Upper lobe of left lung (tissue), 6 donors: ENCODE data around the gene B9D1. TPM values are rescaled to one million over a fixed set of nuclear protein-coding genes. Genes with fewer than 3 reads are reported as not detected.
A peak's percentile ranks its signal among the peaks of the same experiment; 100 is the strongest.

Source experiments
- ATAC-seq, 2 donors: fragments of 200-7000 bp; cut with Tn5 transposase; one replicate each; pipeline ENCODE4 v1.9.1; 2022; ENCODE audit warnings: mild to moderate bottlenecking in 2 of 2, moderate library complexity in 2 of 2; ENCODE audit not compliant: low FRiP score in 2 of 2
- DNase-seq, 2 donors: peaks; one replicate each; pipeline ENCODE4 v3.0.0-alpha.2; 2019 to 2020
- H3K27ac ChIP-seq, 4 donors: fragments of 200-600 bp; sonication (generic); one replicate each; pipeline ENCODE4 v1.5.1; 2016 to 2019
- H3K27me3 ChIP-seq, 4 donors: fragments of 200-600 bp; sonication (generic); one replicate each; pipeline ENCODE4 v1.5.1; 2017 to 2019
- H3K36me3 ChIP-seq, 4 donors: fragments of 200-600 bp; sonication (generic); one replicate each; pipeline ENCODE4 v1.5.1; 2016 to 2019
- H3K4me1 ChIP-seq, 4 donors: fragments of 200-600 bp; sonication (generic); one replicate each; pipeline ENCODE4 v1.5.1; 2018 to 2019
- H3K4me3 ChIP-seq, 4 donors: fragments of 200-600 bp; sonication (generic); one replicate each; pipeline ENCODE4 v1.5.1; 2017 to 2019; ENCODE audit warnings: mild to moderate bottlenecking in 2 of 4, moderate library complexity in 1 of 4
- H3K9me3 ChIP-seq, 4 donors: fragments of 200-600 bp; sonication (generic); one replicate each; pipeline ENCODE4 v1.5.1; 2018 to 2019
- EP300 ChIP-seq, 4 donors: sonication (generic); formaldehyde crosslinking; IDR thresholded peaks; one replicate each; pipeline ENCODE4 v1.5.1; 2017; ENCODE audit warnings: antibody characterized with exemption in 4 of 4, control low read depth in 2 of 4
- POLR2A ChIP-seq, 4 donors: fragments of 450-650 bp; IDR thresholded peaks; one replicate each; pipeline ENCODE4 v1.5.1; 2016 to 2017; ENCODE audit warnings: antibody characterized with exemption in 4 of 4, mild to moderate bottlenecking in 2 of 4
- POLR2AphosphoS5 ChIP-seq, 2 donors: sonication (generic); formaldehyde crosslinking; IDR thresholded peaks; one replicate each; pipeline ENCODE4 v1.5.1; 2017; ENCODE audit warnings: antibody characterized with exemption in 2 of 2
- WGBS, 2 donors: methylation state at CpG; one replicate each; pipeline ENCODE4 v1.1.5; 2017 to 2018; 5-methylcytosine and 5-hydroxymethylcytosine counted together
- total RNA-seq, 6 donors: library from RNA; depleted of rRNA in 4 of 6; stranded (reverse); fragments of >200 nt in 4 of 6; gene quantifications; one replicate each; pipeline versions ENCODE4 v1.1.0 to v1.2.1, GENCODE V29; 2016 to 2021
- TF ChIP-seq, protein P1 (sequence below), 6 experiments: fragments of 450-650 bp in 4 of 6; fragments of 200-600 bp in 2 of 6; sonication (generic) in 2 of 6; IDR thresholded peaks; one replicate each; pipeline ENCODE4 v1.5.1; 2016 to 2019; ENCODE audit warnings: antibody characterized with exemption in 6 of 6
- donor health status: DM: no; HTN: no; CAD: no; lungs with moderate emphysema.
- donor health status: DM: no; HTN: yes; CAD: no; lungs with severe emphysema.

The B9D1 gene
- total RNA-seq, 6 donors from 2014 or later: 11.7 to 52.4 (median 17.5) TPM

DNA sequence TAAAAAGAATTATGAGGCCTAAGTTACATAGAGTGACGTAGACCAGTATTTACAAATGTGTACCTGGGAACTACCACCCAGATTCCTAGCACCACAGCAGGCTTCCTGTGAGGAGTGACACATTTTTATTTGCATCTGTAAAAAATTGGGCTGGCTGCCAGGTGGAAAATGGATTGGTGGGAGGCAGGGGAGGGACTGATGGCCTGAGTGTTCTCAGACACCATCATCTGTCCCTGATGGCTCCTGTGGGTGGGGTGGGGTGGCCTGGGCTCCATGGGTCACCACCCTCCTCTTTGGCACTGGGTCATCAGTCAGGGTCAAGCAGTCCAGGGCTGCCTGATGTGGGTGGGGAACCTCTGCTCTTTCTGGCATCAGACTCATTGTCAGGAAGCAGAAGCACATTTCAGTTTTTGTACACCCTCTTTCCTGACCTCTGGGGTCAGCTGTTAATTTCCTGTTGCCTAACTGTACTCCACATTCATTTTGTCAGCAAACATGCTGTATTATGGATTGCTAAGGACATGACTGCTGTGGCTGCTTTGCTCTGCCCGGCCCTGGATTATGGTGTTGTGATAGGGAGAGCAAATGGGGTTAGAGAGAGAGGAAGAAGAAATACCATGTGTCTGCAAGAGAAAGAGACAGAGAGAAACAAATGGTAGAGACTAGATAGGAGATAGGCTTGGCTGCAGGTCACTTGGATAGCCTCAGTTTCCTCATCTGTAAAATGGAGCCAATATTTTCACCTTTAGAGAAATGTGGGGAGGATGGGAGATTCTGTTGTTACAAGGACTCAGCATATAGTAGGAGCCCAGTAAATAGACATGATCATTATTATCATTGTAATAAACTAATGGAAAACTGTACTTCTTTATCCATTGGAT, 36.0 kb upstream of the B9D1 start:
- TF ChIP-seq, protein P1, sequence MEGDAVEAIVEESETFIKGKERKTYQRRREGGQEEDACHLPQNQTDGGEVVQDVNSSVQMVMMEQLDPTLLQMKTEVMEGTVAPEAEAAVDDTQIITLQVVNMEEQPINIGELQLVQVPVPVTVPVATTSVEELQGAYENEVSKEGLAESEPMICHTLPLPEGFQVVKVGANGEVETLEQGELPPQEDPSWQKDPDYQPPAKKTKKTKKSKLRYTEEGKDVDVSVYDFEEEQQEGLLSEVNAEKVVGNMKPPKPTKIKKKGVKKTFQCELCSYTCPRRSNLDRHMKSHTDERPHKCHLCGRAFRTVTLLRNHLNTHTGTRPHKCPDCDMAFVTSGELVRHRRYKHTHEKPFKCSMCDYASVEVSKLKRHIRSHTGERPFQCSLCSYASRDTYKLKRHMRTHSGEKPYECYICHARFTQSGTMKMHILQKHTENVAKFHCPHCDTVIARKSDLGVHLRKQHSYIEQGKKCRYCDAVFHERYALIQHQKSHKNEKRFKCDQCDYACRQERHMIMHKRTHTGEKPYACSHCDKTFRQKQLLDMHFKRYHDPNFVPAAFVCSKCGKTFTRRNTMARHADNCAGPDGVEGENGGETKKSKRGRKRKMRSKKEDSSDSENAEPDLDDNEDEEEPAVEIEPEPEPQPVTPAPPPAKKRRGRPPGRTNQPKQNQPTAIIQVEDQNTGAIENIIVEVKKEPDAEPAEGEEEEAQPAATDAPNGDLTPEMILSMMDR (IDR thresholded peaks at IDR 0.05): no peak
- TF ChIP-seq EP300 (IDR thresholded peaks at IDR 0.05) (peak in 2 of 4 donors; percentile 71 to 75), POLR2A (IDR thresholded peaks at IDR 0.05) (peak in 1 of 4 donors; percentile 13), POLR2AphosphoS5 (IDR thresholded peaks at IDR 0.05) (peak; percentile 64 to 91)
- Histone ChIP-seq H3K4me3 (no peak overlapping the region), H3K36me3 (no peaks in the 10 kb centered on the region), H3K4me1 (peaks cover 14 to 27% (median 24%) of the 10 kb centered on the region in 4 donors), H3K9me3 (no peaks in the 10 kb centered on the region), H3K27ac (peak overlapping the region; percentile 17 to 75 (median 68)), H3K27me3 (no peaks in the 10 kb centered on the region)
- ATAC-seq: peak; percentile 87 to 93
- 22 to 50% methylated on average over 2 of the region's 2 CpGs for WGBS, 2 donors
- peak in 1 of 2 donors; percentile 68 for DNase-seq

DNA sequence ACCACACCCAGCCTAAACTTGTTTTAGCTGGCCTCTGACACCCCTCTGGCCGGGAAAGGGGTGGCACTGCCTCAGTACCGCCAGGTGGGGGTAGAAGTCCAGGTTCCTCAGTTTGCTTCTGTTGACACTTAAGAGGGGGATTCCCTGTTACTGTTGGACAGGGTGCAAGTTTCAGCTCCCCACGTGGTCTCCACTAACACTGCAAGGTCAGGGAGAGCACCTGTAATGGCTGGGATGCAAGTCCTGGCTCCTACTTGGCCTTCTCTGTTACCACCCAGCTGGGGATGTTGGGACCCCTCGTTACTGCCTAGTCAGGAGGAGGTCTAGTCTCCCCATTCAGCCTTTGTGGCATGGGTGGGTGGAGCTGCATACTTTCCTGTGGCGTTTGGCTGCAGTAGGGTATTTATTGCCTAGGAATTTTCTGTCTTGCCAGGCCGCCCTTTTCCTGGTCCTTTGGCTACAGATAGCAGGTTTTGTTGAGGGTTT, 35.1 kb upstream of the B9D1 start:
- ATAC-seq (no peak), DNase-seq (no peak)
- 43 to 56% methylated on average over 4 to 6 of the region's 6 CpGs for WGBS, 2 donors
- TF ChIP-seq POLR2A (IDR thresholded peaks at IDR 0.05) (no peak), POLR2AphosphoS5 (IDR thresholded peaks at IDR 0.05) (no peak), EP300 (IDR thresholded peaks at IDR 0.05) (no peak)
- TF ChIP-seq, protein P1 (IDR thresholded peaks at IDR 0.05): peak in 1 of 6 experiments; percentile 13
- H3K36me3 ChIP-seq: no peaks in the 10 kb centered on the region
- H3K9me3 ChIP-seq: no peaks in the 10 kb centered on the region
- H3K27ac ChIP-seq: peak overlapping the region; percentile 17 to 75 (median 68)
- no peak overlapping the region for H3K4me3 ChIP-seq
- peaks cover 14 to 27% (median 24%) of the 10 kb centered on the region in 4 donors for H3K4me1 ChIP-seq
- no peaks in the 10 kb centered on the region for H3K27me3 ChIP-seq

DNA sequence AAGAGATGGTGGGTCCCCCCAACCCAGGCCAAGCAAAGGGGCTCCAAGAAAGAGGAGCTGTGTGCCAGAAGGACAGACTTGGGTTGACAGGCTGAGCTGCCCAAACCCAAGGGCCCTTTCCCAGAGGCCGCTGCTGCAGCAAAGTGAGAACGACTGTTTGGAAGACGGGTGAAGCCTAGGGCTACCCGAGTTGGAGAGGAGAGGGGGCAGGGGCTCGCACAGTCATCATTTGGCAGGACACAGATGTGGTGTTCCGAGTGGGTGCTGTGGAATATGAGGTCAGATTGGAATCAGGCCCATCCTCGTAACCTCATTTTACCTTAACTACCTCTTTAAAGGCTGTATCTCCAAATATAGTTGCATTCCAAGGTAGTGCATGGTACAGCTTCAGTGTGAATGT, 29.8 kb upstream of the B9D1 start:
- no peak overlapping the region for H3K4me3 ChIP-seq
- DNase-seq (no peak), ATAC-seq (no peak)
- no peaks in the 10 kb centered on the region for H3K27me3 ChIP-seq
- H3K27ac ChIP-seq: no peak overlapping the region
- no peaks in the 10 kb centered on the region for H3K9me3 ChIP-seq
- H3K4me1 ChIP-seq: peaks cover 9 to 22% (median 15%) of the 10 kb centered on the region in 4 donors
- WGBS, 2 donors: 80 to 90% methylated on average over 7 of the region's 7 CpGs
- no peaks in the 10 kb centered on the region for H3K36me3 ChIP-seq
- TF ChIP-seq, protein P1 (IDR thresholded peaks at IDR 0.05): no peak
- TF ChIP-seq POLR2AphosphoS5 (IDR thresholded peaks at IDR 0.05) (no peak), EP300 (IDR thresholded peaks at IDR 0.05) (no peak), POLR2A (IDR thresholded peaks at IDR 0.05) (no peak)

GRCh38 chr17:19391432-19391831, 28.9 kb upstream of the B9D1 start:
- no peak for ATAC-seq
- TF ChIP-seq, protein P1 (IDR thresholded peaks at IDR 0.05): no peak
- TF ChIP-seq EP300 (IDR thresholded peaks at IDR 0.05) (no peak), POLR2A (IDR thresholded peaks at IDR 0.05) (no peak), POLR2AphosphoS5 (IDR thresholded peaks at IDR 0.05) (no peak)
- Histone ChIP-seq H3K36me3 (no peaks in the 10 kb centered on the region), H3K27ac (no peak overlapping the region), H3K4me3 (no peak overlapping the region), H3K9me3 (no peaks in the 10 kb centered on the region), H3K4me1 (peaks cover 17 to 28% (median 23%) of the 10 kb centered on the region in 4 donors), H3K27me3 (no peaks in the 10 kb centered on the region)
- 88 to 90% methylated on average over 6 to 7 of the region's 7 CpGs for WGBS, 2 donors
- DNase-seq: no peak
